Lung (tissue), 12 donors: ENCODE data around the gene SPDYC. TPM values are rescaled to one million over a fixed set of nuclear protein-coding genes. Genes with fewer than 3 reads are reported as not detected.

ENCODE experiments used
- ATAC-seq: fragments of 200-7000 bp; cut with Tn5 transposase; one replicate; pipeline ENCODE4 v1.9.1; 2020; ENCODE audit warnings: moderate number of reproducible peaks; ENCODE audit not compliant: insufficient read depth, low FRiP score
- DNase-seq, 3 donors: peaks; one replicate each; pipeline ENCODE4 v3.0.0-alpha.2; 2013 to 2017
- H3K27ac ChIP-seq, 2 donors: one replicate each; pipeline ENCODE4 v1.5.1; 2013; ENCODE audit warnings: mild to moderate bottlenecking in 2 of 2, moderate library complexity in 2 of 2, control low read depth in 1 of 2, inconsistent platforms in 1 of 2, low read depth in 1 of 2, low read length in 1 of 2
- H3K27me3 ChIP-seq, 3 donors: one replicate each; pipeline ENCODE4 v1.5.1; 2013; ENCODE audit warnings: low read length in 2 of 3; ENCODE audit not compliant: control insufficient read depth in 3 of 3, insufficient read depth in 3 of 3
- H3K36me3 ChIP-seq, 4 donors: one replicate each; pipeline ENCODE4 v1.5.1; 2013; ENCODE audit warnings: low read length in 4 of 4, mild to moderate bottlenecking in 1 of 4, moderate library complexity in 1 of 4; ENCODE audit not compliant: control insufficient read depth in 4 of 4, insufficient read depth in 4 of 4
- H3K4me1 ChIP-seq, 5 donors: one replicate each; pipeline ENCODE4 v1.5.1; 2013; ENCODE audit warnings: low read length in 5 of 5, mild to moderate bottlenecking in 2 of 5, moderate library complexity in 1 of 5; ENCODE audit not compliant: control insufficient read depth in 5 of 5, insufficient read depth in 5 of 5
- H3K4me3 ChIP-seq: one replicate; pipeline ENCODE4 v1.5.1; 2013; ENCODE audit warnings: mild to moderate bottlenecking, control low read depth, moderate library complexity
- H3K9ac ChIP-seq, 2 donors: one replicate each; pipeline ENCODE4 v1.5.1; 2013; ENCODE audit warnings: low read length in 2 of 2, control low read depth in 1 of 2; ENCODE audit not compliant: insufficient read depth in 1 of 2
- H3K9me3 ChIP-seq, 4 donors: one replicate each; pipeline ENCODE4 v1.5.1; 2013; ENCODE audit warnings: low read length in 3 of 4, mild to moderate bottlenecking in 1 of 4, moderate library complexity in 1 of 4; ENCODE audit not compliant: control insufficient read depth in 4 of 4, insufficient read depth in 3 of 4
- WGBS, 2 donors: extraction: QIAGEN DNeasy Blood & Tissue Kit; methylation state at CpG; one replicate each; pipeline ENCODE4 v1.1.7; 2013; 5-methylcytosine and 5-hydroxymethylcytosine counted together
- polyA plus RNA-seq, 2 donors: library from polyadenylated mRNA; stranded (reverse); fragments of 200-250 nt; gene quantifications; one replicate each; pipeline ENCODE4 v1.2.1, GENCODE V29; 2013
- total RNA-seq, 2 donors: library from RNA; depleted of rRNA in 1 of 2; stranded (reverse); fragments of >200 nt in 1 of 2; gene quantifications; one replicate each; pipeline ENCODE4 v1.2.1, GENCODE V29; 2014 to 2021
- TF ChIP-seq, protein P1 (sequence below): IDR thresholded peaks from 2 replicates; pipeline ENCODE4 v1.5.1; 2012; ENCODE audit warnings: mild to moderate bottlenecking; ENCODE audit errors: control extremely low read depth, extremely low read depth
- donor health status: control.
- donor health status: control.
- donor health status: Bipolar disorder and iron deficiency.
- donor health status: healthy.
- donor health status: DM: yes; HTN: yes; CAD: no.

Gene SPDYC
- total and polyA plus RNA-seq, 4 donors: not detected

DNA sequence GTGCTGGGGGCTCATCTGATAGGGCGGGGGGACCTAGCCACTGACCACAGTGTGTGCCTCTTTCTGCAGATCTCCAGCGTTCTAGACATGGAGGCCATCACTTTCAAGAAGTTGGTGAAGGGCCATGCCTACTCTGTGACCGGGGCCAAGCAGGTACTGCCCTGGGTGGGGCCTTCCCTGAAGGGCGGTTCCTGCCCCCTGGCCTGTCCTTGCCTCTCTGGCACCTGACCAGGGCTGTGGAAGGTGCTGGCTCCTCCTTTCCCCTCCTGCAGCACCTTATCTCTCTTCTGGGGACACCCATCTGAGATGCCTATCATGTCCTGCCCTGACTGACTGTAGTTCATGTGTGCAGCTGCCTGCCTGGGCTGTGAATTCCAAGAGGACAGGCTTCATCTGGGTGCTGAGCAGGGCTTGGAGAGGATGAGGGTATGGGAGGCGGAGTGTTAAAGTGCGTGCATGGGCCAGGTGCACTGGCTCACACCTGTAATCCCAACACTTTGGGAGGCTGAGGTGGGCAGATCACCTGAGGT lies 17.2 kb downstream of the SPDYC start:
- DNase-seq: no peak
- Histone ChIP-seq H3K27me3 (no peaks in the 10 kb centered on the region), H3K36me3 (peaks cover 16 to 50% (median 23%) of the 10 kb centered on the region in 4 donors), H3K9me3 (no peaks in the 10 kb centered on the region), H3K4me1 (peaks cover 0 to 16% (median 6%) of the 10 kb centered on the region in 5 donors), H3K27ac (no peak overlapping the region), H3K4me3 (no peak overlapping the region), H3K9ac (no peak overlapping the region)
- TF ChIP-seq, protein P1, sequence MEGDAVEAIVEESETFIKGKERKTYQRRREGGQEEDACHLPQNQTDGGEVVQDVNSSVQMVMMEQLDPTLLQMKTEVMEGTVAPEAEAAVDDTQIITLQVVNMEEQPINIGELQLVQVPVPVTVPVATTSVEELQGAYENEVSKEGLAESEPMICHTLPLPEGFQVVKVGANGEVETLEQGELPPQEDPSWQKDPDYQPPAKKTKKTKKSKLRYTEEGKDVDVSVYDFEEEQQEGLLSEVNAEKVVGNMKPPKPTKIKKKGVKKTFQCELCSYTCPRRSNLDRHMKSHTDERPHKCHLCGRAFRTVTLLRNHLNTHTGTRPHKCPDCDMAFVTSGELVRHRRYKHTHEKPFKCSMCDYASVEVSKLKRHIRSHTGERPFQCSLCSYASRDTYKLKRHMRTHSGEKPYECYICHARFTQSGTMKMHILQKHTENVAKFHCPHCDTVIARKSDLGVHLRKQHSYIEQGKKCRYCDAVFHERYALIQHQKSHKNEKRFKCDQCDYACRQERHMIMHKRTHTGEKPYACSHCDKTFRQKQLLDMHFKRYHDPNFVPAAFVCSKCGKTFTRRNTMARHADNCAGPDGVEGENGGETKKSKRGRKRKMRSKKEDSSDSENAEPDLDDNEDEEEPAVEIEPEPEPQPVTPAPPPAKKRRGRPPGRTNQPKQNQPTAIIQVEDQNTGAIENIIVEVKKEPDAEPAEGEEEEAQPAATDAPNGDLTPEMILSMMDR: no peak
- no peak for ATAC-seq
- WGBS, 2 donors: 94 to 95% methylated on average over 6 of the region's 6 CpGs

DNA sequence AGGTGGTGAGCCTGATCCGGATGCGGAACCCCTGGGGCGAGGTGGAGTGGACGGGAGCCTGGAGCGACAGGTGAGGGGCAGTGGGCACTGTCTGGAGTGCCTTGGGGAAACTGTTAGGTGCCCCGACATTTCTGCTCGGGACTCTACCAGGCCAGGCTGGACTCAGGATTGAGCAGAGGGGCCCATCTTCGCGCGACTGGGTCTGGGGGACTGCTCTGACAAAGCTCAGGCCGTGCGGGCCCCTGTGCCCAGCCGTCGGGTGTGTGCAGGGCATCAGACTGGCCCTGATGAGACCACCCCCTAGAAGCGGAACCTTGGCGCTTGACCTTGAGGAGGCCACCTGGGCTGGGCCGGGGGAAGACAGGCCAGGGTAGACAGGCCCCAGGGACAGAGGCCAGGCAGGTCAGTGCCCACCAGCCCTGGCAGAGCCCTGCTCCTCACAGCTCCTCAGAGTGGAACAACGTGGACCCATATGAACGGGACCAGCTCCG lies 18.0 kb downstream of the SPDYC start:
- no peak overlapping the region for H3K27ac ChIP-seq
- 96 to 97% methylated on average over 18 to 20 of the region's 20 CpGs for WGBS, 2 donors
- no peak overlapping the region for H3K9ac ChIP-seq
- H3K4me1 ChIP-seq: peaks cover 0 to 8% (median under 1%) of the 10 kb centered on the region in 5 donors
- ATAC-seq (no peak), DNase-seq (no peak)
- H3K27me3 ChIP-seq: no peaks in the 10 kb centered on the region
- H3K4me3 ChIP-seq: no peak overlapping the region
- TF ChIP-seq, protein P1: no peak
- no peaks in the 10 kb centered on the region for H3K9me3 ChIP-seq
- peaks cover 16 to 50% (median 23%) of the 10 kb centered on the region in 4 donors for H3K36me3 ChIP-seq

DNA sequence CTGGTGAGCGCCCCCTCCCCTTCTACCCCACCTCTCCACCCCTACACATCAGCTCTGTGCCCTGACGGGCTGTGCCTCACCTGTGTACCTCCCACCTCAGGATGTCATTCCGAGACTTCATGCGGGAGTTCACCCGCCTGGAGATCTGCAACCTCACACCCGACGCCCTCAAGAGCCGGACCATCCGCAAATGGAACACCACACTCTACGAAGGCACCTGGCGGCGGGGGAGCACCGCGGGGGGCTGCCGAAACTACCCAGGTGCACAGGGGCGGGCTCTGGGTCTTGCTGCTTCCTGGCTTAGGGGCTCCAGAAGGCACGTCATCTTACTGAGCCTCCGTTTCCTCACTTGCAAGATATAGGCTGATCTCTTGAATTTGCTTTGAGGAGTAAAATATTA lies 18.5 kb downstream of the SPDYC start:
- Histone ChIP-seq H3K4me3 (no peak overlapping the region), H3K27ac (no peak overlapping the region), H3K9ac (no peak overlapping the region), H3K36me3 (peaks cover 16 to 50% (median 23%) of the 10 kb centered on the region in 4 donors), H3K9me3 (no peaks in the 10 kb centered on the region), H3K27me3 (no peaks in the 10 kb centered on the region), H3K4me1 (peaks cover 0 to 3% (median 0%) of the 10 kb centered on the region in 5 donors)
- TF ChIP-seq, protein P1: no peak
- DNase-seq (no peak), ATAC-seq (no peak)
- WGBS, 2 donors: 97 to 98% methylated on average over 18 of the region's 18 CpGs

DNA sequence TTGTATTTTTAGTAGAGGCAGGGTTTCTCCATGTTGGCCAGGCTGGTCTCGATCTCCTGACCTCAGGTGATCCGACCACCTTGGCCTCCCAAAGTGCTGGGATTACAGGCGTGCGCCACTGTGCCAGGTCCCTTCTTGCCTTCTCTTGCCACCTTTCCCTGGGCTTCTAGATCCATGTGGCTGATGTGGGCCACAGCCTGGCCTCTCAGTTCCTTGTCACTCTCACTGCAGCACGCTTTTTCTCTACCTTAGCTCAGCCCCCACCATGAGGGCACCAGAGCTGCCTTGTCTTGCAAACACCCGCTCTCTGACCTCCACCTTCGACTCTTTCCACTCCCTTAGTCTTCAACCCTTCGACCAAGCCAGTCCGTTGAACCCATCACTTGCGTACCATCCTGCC lies 19.2 kb downstream of the SPDYC start:
- no peak overlapping the region for H3K27ac ChIP-seq
- H3K4me3 ChIP-seq: no peak overlapping the region
- no peak for ATAC-seq
- TF ChIP-seq, protein P1: no peak
- WGBS, 2 donors: 87 to 88% methylated on average over 10 of the region's 10 CpGs
- H3K27me3 ChIP-seq: no peaks in the 10 kb centered on the region
- H3K4me1 ChIP-seq: no peaks in the 10 kb centered on the region
- H3K9me3 ChIP-seq: no peaks in the 10 kb centered on the region
- peaks cover 16 to 47% (median 23%) of the 10 kb centered on the region in 4 donors for H3K36me3 ChIP-seq
- no peak for DNase-seq
- H3K9ac ChIP-seq: no peak overlapping the region
